Measurements from ENCODE around the gene CARD6. TPM values are rescaled to one million over a fixed set of nuclear protein-coding genes. Genes with fewer than 3 reads are reported as not detected.

Gene CARD6
- total and polyA plus RNA-seq, 7 experiments from 2014 or later, result 1.2 to 5.3 (median 2.9) TPM

- DNase-seq (no peak), ATAC-seq (no peak)
- CTCF ChIA-PET, result interaction anchor here (1.0 kb wide), 1 partner anchor 9 kb away, joined by 4 read pairs; no protein-coding TSS in a partner anchor
- H3K9me3 ChIP-seq (ENCODE audit: control insufficient read depth in 2 of 3, low read length in 3 of 3), result no peaks in the 10 kb centered on the region
- intact Hi-C loops (cut with micrococcal nuclease), result no loop called here
- Mint-ChIP-seq H3K4me1 (peaks cover 7 to 30% (median 16%) of the 10 kb centered on the region in 7 donors), H3K36me3 (peaks cover 0 to 13% (median 3%) of the 10 kb centered on the region in 5 donors), H3K9me3 (no peaks in the 10 kb centered on the region), H3K4me3 (peak overlapping the region in 2 of 10 donors; percentile 13 to 94), H3K27ac (peak overlapping the region in 1 of 9 donors; percentile 91), H3K27me3 (peaks cover 0 to 7% (median 5%) of the 10 kb centered on the region in 5 donors)
- H3K27me3 ChIP-seq (ENCODE audit: control insufficient read depth in 2 of 2, insufficient read depth in 2 of 2, low read length in 2 of 2), result no peaks in the 10 kb centered on the region
- no peaks in the 10 kb centered on the region for H3K36me3 ChIP-seq (ENCODE audit: control insufficient read depth in 2 of 3, insufficient read depth in 3 of 3, low read length in 3 of 3)
- peaks cover 0 to 6% of the 10 kb centered on the region in 2 donors for H3K4me1 ChIP-seq (ENCODE audit: control insufficient read depth in 2 of 2, insufficient read depth in 2 of 2, low read length in 2 of 2)
- H3K27ac ChIP-seq (ENCODE audit: low read depth, low read length), result no peak overlapping the region
- peak overlapping the region; percentile 57 for H3K4me3 ChIP-seq (ENCODE audit: low read length)
- POLR2A ChIA-PET, result interaction anchor here (1.3 kb wide), 1 partner anchor 11 kb away, joined by 3 read pairs; no protein-coding TSS in a partner anchor
Measured at GRCh38 chr5:40842351-40842750, 1.2 kb downstream of the CARD6 start.

DNA sequence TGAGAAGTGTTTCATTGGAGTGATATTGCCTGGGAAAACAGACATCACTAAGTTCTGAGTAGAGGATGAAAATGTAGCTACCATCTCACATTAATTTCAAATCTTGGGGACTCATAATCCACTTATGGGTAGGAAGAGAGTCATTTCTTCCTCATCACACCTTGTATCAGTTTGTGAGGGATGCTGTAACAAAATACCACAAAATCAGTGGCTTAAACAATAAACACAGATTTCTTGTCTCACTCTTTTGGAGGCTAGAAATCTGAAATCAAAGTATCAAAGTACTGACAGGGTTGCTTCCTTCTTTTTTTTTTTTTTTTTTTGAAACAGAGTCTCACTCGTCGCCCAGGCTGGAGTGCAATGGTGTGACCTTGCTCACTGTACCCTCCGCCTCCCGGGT is 3.4 kb downstream of the CARD6 start:
- DNase-seq, result no peak
- H3K4me1 Mint-ChIP-seq, result peaks cover 7 to 48% (median 18%) of the 10 kb centered on the region in 7 donors
- intact Hi-C loops (cut with micrococcal nuclease), result no loop called here
- Histone ChIP-seq H3K4me3 (ENCODE audit: low read length) (no peak overlapping the region), H3K9me3 (ENCODE audit: control insufficient read depth in 2 of 3, low read length in 3 of 3) (no peaks in the 10 kb centered on the region), H3K4me1 (ENCODE audit: control insufficient read depth in 2 of 2, insufficient read depth in 2 of 2, low read length in 2 of 2) (peaks cover 0 to 6% of the 10 kb centered on the region in 2 donors), H3K27ac (ENCODE audit: low read depth, low read length) (no peak overlapping the region), H3K27me3 (ENCODE audit: control insufficient read depth in 2 of 2, insufficient read depth in 2 of 2, low read length in 2 of 2) (no peaks in the 10 kb centered on the region), H3K36me3 (ENCODE audit: control insufficient read depth in 2 of 3, insufficient read depth in 3 of 3, low read length in 3 of 3) (no peaks in the 10 kb centered on the region)
- ATAC-seq, result no peak
- CTCF ChIA-PET, result no interaction called here
- no peak overlapping the region for H3K4me3 Mint-ChIP-seq
- POLR2A ChIA-PET, result no interaction called here
- H3K9me3 Mint-ChIP-seq, result no peaks in the 10 kb centered on the region
- H3K27ac Mint-ChIP-seq, result no peak overlapping the region
- peaks cover 0 to 7% (median 7%) of the 10 kb centered on the region in 5 donors for H3K27me3 Mint-ChIP-seq
- peaks cover 0 to 13% (median 7%) of the 10 kb centered on the region in 5 donors for H3K36me3 Mint-ChIP-seq

- H3K4me1 ChIP-seq (ENCODE audit: control insufficient read depth in 2 of 2, insufficient read depth in 2 of 2, low read length in 2 of 2), result peaks cover 0 to under 1% of the 10 kb centered on the region in 2 donors
- H3K36me3 ChIP-seq (ENCODE audit: control insufficient read depth in 2 of 3, insufficient read depth in 3 of 3, low read length in 3 of 3), result no peaks in the 10 kb centered on the region
- POLR2A ChIA-PET, result interaction anchor here (0.6 kb wide), 1 partner anchor 239 kb away, joined by 3 read pairs; no protein-coding TSS in a partner anchor
- peaks cover 0 to 11% (median 5%) of the 10 kb centered on the region in 5 donors for H3K27me3 Mint-ChIP-seq
- H3K9me3 Mint-ChIP-seq, result no peaks in the 10 kb centered on the region
- CTCF ChIA-PET, result interaction anchor here (0.6 kb wide), 1 partner anchor 11 kb away, joined by 3 read pairs; no protein-coding TSS in a partner anchor
- ATAC-seq, result no peak
- no peak overlapping the region for H3K27ac Mint-ChIP-seq
- no peak overlapping the region for H3K27ac ChIP-seq (ENCODE audit: low read depth, low read length)
- peaks cover 2 to 40% (median 12%) of the 10 kb centered on the region in 7 donors for H3K4me1 Mint-ChIP-seq
- no peak for DNase-seq
- H3K36me3 Mint-ChIP-seq, result peaks cover 0 to 12% (median 7%) of the 10 kb centered on the region in 5 donors
- H3K9me3 ChIP-seq (ENCODE audit: control insufficient read depth in 2 of 3, low read length in 3 of 3), result no peaks in the 10 kb centered on the region
- peak overlapping the region in 1 of 10 donors; percentile 3 for H3K4me3 Mint-ChIP-seq
- H3K4me3 ChIP-seq (ENCODE audit: low read length), result no peak overlapping the region
- intact Hi-C loops (cut with micrococcal nuclease), result no loop called here
- no peaks in the 10 kb centered on the region for H3K27me3 ChIP-seq (ENCODE audit: control insufficient read depth in 2 of 2, insufficient read depth in 2 of 2, low read length in 2 of 2)
Measured at GRCh38 chr5:40846371-40846770, 5.2 kb downstream of the CARD6 start.

- Histone ChIP-seq H3K36me3 (ENCODE audit: control insufficient read depth in 2 of 3, insufficient read depth in 3 of 3, low read length in 3 of 3) (no peaks in the 10 kb centered on the region), H3K27ac (ENCODE audit: low read depth, low read length) (no peak overlapping the region), H3K4me3 (ENCODE audit: low read length) (no peak overlapping the region), H3K4me1 (ENCODE audit: control insufficient read depth in 2 of 2, insufficient read depth in 2 of 2, low read length in 2 of 2) (no peaks in the 10 kb centered on the region), H3K9me3 (ENCODE audit: control insufficient read depth in 2 of 3, low read length in 3 of 3) (no peaks in the 10 kb centered on the region), H3K27me3 (ENCODE audit: control insufficient read depth in 2 of 2, insufficient read depth in 2 of 2, low read length in 2 of 2) (no peaks in the 10 kb centered on the region)
- POLR2A ChIA-PET, result interaction anchor here (1.5 kb wide), 1 partner anchor 11 kb away, joined by 3 read pairs; no protein-coding TSS in a partner anchor
- ATAC-seq, result no peak
- H3K36me3 Mint-ChIP-seq, result peaks cover 0 to 13% (median 10%) of the 10 kb centered on the region in 5 donors
- DNase-seq, result no peak
- no peaks in the 10 kb centered on the region for H3K9me3 Mint-ChIP-seq
- H3K4me1 Mint-ChIP-seq, result peaks cover 0 to 32% (median 6%) of the 10 kb centered on the region in 7 donors
- CTCF ChIA-PET, result interaction anchor here (0.7 kb wide), 1 partner anchor 63 kb away, joined by 3 read pairs; no protein-coding TSS in a partner anchor
- H3K27ac Mint-ChIP-seq, result no peak overlapping the region
- peaks cover 0 to 11% (median 5%) of the 10 kb centered on the region in 5 donors for H3K27me3 Mint-ChIP-seq
- no peak overlapping the region for H3K4me3 Mint-ChIP-seq
- intact Hi-C loops (cut with micrococcal nuclease), result no loop called here
Measured at GRCh38 chr5:40847525-40847924, 6.4 kb downstream of the CARD6 start.

- ChIA-PET POLR2A (no interaction called here), CTCF (no interaction called here)
- Mint-ChIP-seq H3K27ac (no peak overlapping the region), H3K27me3 (peaks cover 0 to 5% (median 0%) of the 10 kb centered on the region in 5 donors), H3K4me3 (no peak overlapping the region), H3K4me1 (peaks cover 0 to 11% (median 0%) of the 10 kb centered on the region in 7 donors), H3K36me3 (peaks cover 0 to 14% (median 5%) of the 10 kb centered on the region in 5 donors), H3K9me3 (peaks cover 0 to 5% (median 0%) of the 10 kb centered on the region in 11 donors)
- H3K27me3 ChIP-seq (ENCODE audit: control insufficient read depth in 2 of 2, insufficient read depth in 2 of 2, low read length in 2 of 2), result no peaks in the 10 kb centered on the region
- DNase-seq, result no peak
- no peak overlapping the region for H3K27ac ChIP-seq (ENCODE audit: low read depth, low read length)
- no peak for ATAC-seq
- no peaks in the 10 kb centered on the region for H3K9me3 ChIP-seq (ENCODE audit: control insufficient read depth in 2 of 3, low read length in 3 of 3)
- intact Hi-C loops (cut with micrococcal nuclease), result no loop called here
- no peaks in the 10 kb centered on the region for H3K36me3 ChIP-seq (ENCODE audit: control insufficient read depth in 2 of 3, insufficient read depth in 3 of 3, low read length in 3 of 3)
- no peaks in the 10 kb centered on the region for H3K4me1 ChIP-seq (ENCODE audit: control insufficient read depth in 2 of 2, insufficient read depth in 2 of 2, low read length in 2 of 2)
- no peak overlapping the region for H3K4me3 ChIP-seq (ENCODE audit: low read length)
Measured at GRCh38 chr5:40853632-40854192, 12.5 kb downstream of the CARD6 start.

- Mint-ChIP-seq H3K4me3 (no peak overlapping the region), H3K4me1 (no peaks in the 10 kb centered on the region), H3K9me3 (peaks cover 0 to 17% (median 8%) of the 10 kb centered on the region in 11 donors), H3K27me3 (peaks cover 0 to 4% (median 0%) of the 10 kb centered on the region in 5 donors), H3K27ac (no peak overlapping the region), H3K36me3 (peaks cover 0 to 12% (median 4%) of the 10 kb centered on the region in 5 donors)
- Histone ChIP-seq H3K4me1 (ENCODE audit: control insufficient read depth in 2 of 2, insufficient read depth in 2 of 2, low read length in 2 of 2) (no peaks in the 10 kb centered on the region), H3K36me3 (ENCODE audit: control insufficient read depth in 2 of 3, insufficient read depth in 3 of 3, low read length in 3 of 3) (no peaks in the 10 kb centered on the region), H3K27me3 (ENCODE audit: control insufficient read depth in 2 of 2, insufficient read depth in 2 of 2, low read length in 2 of 2) (no peaks in the 10 kb centered on the region), H3K27ac (ENCODE audit: low read depth, low read length) (no peak overlapping the region), H3K9me3 (ENCODE audit: control insufficient read depth in 2 of 3, low read length in 3 of 3) (no peaks in the 10 kb centered on the region), H3K4me3 (ENCODE audit: low read length) (no peak overlapping the region)
- intact Hi-C loops (cut with micrococcal nuclease), result no loop called here
- no peak for DNase-seq
- ChIA-PET CTCF (interaction anchor here (0.6 kb wide), 1 partner anchor 106 kb away, joined by 3 read pairs; no protein-coding TSS in a partner anchor), POLR2A (no interaction called here)
- no peak for ATAC-seq
Measured at GRCh38 chr5:40860711-40861110, 19.5 kb downstream of the CARD6 start.
